ENCODE results near the gene COPB1.

DNA sequence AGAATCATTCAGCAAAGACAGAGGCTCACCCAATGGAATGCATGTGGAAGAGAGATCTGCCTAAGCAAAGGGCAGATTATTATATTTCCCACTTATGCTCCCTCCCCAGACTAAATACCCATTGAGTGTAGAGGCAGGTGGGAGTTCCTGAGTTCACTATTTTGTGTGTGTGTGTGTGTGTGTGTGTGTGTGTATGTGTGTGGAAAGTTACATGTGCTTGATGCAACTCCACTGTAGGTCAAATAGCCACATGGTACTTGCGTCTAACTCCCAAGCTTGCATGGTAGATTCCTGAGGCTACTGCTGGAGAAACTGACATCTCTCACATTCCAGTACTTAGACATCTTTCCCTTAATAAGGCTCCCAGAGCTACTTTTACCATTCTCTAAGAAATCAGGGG, 3.4 kb upstream of the COPB1 start:
- TF ChIP-seq HDAC2 (IDR thresholded peaks at IDR 0.05; ENCODE audit: borderline replicate concordance in 1 of 2, low read depth in 2 of 2, low read length in 2 of 2) (no peak), JUN (IDR thresholded peaks at IDR 0.05; ENCODE audit: low read depth, low read length) (no peak)
- TF ChIP-seq, protein P1, sequence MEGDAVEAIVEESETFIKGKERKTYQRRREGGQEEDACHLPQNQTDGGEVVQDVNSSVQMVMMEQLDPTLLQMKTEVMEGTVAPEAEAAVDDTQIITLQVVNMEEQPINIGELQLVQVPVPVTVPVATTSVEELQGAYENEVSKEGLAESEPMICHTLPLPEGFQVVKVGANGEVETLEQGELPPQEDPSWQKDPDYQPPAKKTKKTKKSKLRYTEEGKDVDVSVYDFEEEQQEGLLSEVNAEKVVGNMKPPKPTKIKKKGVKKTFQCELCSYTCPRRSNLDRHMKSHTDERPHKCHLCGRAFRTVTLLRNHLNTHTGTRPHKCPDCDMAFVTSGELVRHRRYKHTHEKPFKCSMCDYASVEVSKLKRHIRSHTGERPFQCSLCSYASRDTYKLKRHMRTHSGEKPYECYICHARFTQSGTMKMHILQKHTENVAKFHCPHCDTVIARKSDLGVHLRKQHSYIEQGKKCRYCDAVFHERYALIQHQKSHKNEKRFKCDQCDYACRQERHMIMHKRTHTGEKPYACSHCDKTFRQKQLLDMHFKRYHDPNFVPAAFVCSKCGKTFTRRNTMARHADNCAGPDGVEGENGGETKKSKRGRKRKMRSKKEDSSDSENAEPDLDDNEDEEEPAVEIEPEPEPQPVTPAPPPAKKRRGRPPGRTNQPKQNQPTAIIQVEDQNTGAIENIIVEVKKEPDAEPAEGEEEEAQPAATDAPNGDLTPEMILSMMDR (IDR thresholded peaks at IDR 0.05; ENCODE audit: control extremely low read depth in 1 of 3, insufficient read depth in 1 of 3, low read depth in 1 of 3, low read length in 3 of 3) = no peak

All from H1 (cell line).